Right lobe of liver (tissue), 4 donors: Measurements from ENCODE around the gene NDUFA13.

Source experiments
- POLR2A ChIP-seq: fragments of 450-650 bp; IDR thresholded peaks from one replicate; pipeline ENCODE4 v1.6.1; 2017; ENCODE audit warnings: antibody characterized with exemption, mild to moderate bottlenecking
- TF ChIP-seq, protein P1 (sequence below), 4 donors: fragments of 200-600 bp in 3 of 4; fragments of 450-650 bp in 1 of 4; IDR thresholded peaks; one replicate each; pipeline versions ENCODE4 v1.5.1 to v1.8.0; 2016 to 2022; ENCODE audit warnings: antibody characterized with exemption in 4 of 4, mild to moderate bottlenecking in 2 of 4
- donor health status: DM: no; HTN: no; CAD: no.
- donor health status: DM: no; HTN: no; CAD: no.
- donor health status: DM: no; HTN: yes; CAD: no.

- TF ChIP-seq, protein P1, sequence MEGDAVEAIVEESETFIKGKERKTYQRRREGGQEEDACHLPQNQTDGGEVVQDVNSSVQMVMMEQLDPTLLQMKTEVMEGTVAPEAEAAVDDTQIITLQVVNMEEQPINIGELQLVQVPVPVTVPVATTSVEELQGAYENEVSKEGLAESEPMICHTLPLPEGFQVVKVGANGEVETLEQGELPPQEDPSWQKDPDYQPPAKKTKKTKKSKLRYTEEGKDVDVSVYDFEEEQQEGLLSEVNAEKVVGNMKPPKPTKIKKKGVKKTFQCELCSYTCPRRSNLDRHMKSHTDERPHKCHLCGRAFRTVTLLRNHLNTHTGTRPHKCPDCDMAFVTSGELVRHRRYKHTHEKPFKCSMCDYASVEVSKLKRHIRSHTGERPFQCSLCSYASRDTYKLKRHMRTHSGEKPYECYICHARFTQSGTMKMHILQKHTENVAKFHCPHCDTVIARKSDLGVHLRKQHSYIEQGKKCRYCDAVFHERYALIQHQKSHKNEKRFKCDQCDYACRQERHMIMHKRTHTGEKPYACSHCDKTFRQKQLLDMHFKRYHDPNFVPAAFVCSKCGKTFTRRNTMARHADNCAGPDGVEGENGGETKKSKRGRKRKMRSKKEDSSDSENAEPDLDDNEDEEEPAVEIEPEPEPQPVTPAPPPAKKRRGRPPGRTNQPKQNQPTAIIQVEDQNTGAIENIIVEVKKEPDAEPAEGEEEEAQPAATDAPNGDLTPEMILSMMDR (IDR thresholded peaks at IDR 0.05) = no peak
- TF ChIP-seq POLR2A = no peak
These were observed 51.4 kb downstream of the NDUFA13 start for GRCh38 chr19:19567391-19567790.
